ENCODE results near the gene UMAD1.

Gene UMAD1

GRCh38 chr7:7918736-7919448, 278.3 kb downstream of the UMAD1 start:
- no peak for TF ChIP-seq CTCF (conservative IDR thresholded peaks at IDR 0.05; ENCODE audit: control insufficient read depth, insufficient read depth, low read depth, low read length)

GRCh38 chr7:7919449-7919945, 278.9 kb downstream of the UMAD1 start:
- TF ChIP-seq CTCF (conservative IDR thresholded peaks at IDR 0.05; ENCODE audit: control insufficient read depth, insufficient read depth, low read depth, low read length), result no peak
- H3K4me3 ChIP-seq (ENCODE audit: control insufficient read depth, low read depth, low read length), result no peak overlapping the region
- no peak for DNase-seq (ENCODE audit: low read depth)

More at GRCh38 chr7:7918736-7919448, 278.3 kb downstream of the UMAD1 start:
- DNase-seq (ENCODE audit: low read depth), result peak; percentile 5
- H3K4me3 ChIP-seq (ENCODE audit: control insufficient read depth, low read depth, low read length), result no peak overlapping the region

- no peak for DNase-seq (ENCODE audit: low read depth)
- H3K4me3 ChIP-seq (ENCODE audit: control insufficient read depth, low read depth, low read length), result no peak overlapping the region
- no peak for TF ChIP-seq CTCF (conservative IDR thresholded peaks at IDR 0.05; ENCODE audit: control insufficient read depth, insufficient read depth, low read depth, low read length)
These were observed 279.5 kb downstream of the UMAD1 start for GRCh38 chr7:7920056-7920455.

- no peak for DNase-seq (ENCODE audit: low read depth)
- H3K4me3 ChIP-seq (ENCODE audit: control insufficient read depth, low read depth, low read length), result no peak overlapping the region
- no peak for TF ChIP-seq CTCF (conservative IDR thresholded peaks at IDR 0.05; ENCODE audit: control insufficient read depth, insufficient read depth, low read depth, low read length)
These were observed 279.9 kb downstream of the UMAD1 start for GRCh38 chr7:7920481-7920880.

GRCh38 chr7:7921830-7922229, 281.3 kb downstream of the UMAD1 start:
- no peak for DNase-seq (ENCODE audit: low read depth)
- no peak for TF ChIP-seq CTCF (conservative IDR thresholded peaks at IDR 0.05; ENCODE audit: control insufficient read depth, insufficient read depth, low read depth, low read length)

GRCh38 chr7:7922684-7923385, 282.3 kb downstream of the UMAD1 start:
- TF ChIP-seq CTCF (conservative IDR thresholded peaks at IDR 0.05; ENCODE audit: control insufficient read depth, insufficient read depth, low read depth, low read length), result no peak
- no peak for DNase-seq (ENCODE audit: low read depth)
- H3K4me3 ChIP-seq (ENCODE audit: control insufficient read depth, low read depth, low read length), result no peak overlapping the region

More at GRCh38 chr7:7921830-7922229, 281.3 kb downstream of the UMAD1 start:
- no peak overlapping the region for H3K4me3 ChIP-seq (ENCODE audit: control insufficient read depth, low read depth, low read length)

Data from fibroblast of mammary gland (primary cell).